Lung (tissue), 12 donors: Measurements from ENCODE around the gene FKBP4. TPM values are rescaled to one million over a fixed set of nuclear protein-coding genes. Genes with fewer than 3 reads are reported as not detected.

Source experiments
- ATAC-seq: fragments of 200-7000 bp; cut with Tn5 transposase; one replicate; pipeline ENCODE4 v1.9.1; 2020; ENCODE audit warnings: moderate number of reproducible peaks; ENCODE audit not compliant: insufficient read depth, low FRiP score
- DNase-seq, 3 donors: peaks; one replicate each; pipeline ENCODE4 v3.0.0-alpha.2; 2013 to 2017
- H3K27ac ChIP-seq, 2 donors: one replicate each; pipeline ENCODE4 v1.5.1; 2013; ENCODE audit warnings: mild to moderate bottlenecking in 2 of 2, moderate library complexity in 2 of 2, control low read depth in 1 of 2, inconsistent platforms in 1 of 2, low read depth in 1 of 2, low read length in 1 of 2
- H3K27me3 ChIP-seq, 3 donors: one replicate each; pipeline ENCODE4 v1.5.1; 2013; ENCODE audit warnings: low read length in 2 of 3; ENCODE audit not compliant: control insufficient read depth in 3 of 3, insufficient read depth in 3 of 3
- H3K36me3 ChIP-seq, 4 donors: one replicate each; pipeline ENCODE4 v1.5.1; 2013; ENCODE audit warnings: low read length in 4 of 4, mild to moderate bottlenecking in 1 of 4, moderate library complexity in 1 of 4; ENCODE audit not compliant: control insufficient read depth in 4 of 4, insufficient read depth in 4 of 4
- H3K4me1 ChIP-seq, 5 donors: one replicate each; pipeline ENCODE4 v1.5.1; 2013; ENCODE audit warnings: low read length in 5 of 5, mild to moderate bottlenecking in 2 of 5, moderate library complexity in 1 of 5; ENCODE audit not compliant: control insufficient read depth in 5 of 5, insufficient read depth in 5 of 5
- H3K4me3 ChIP-seq: one replicate; pipeline ENCODE4 v1.5.1; 2013; ENCODE audit warnings: mild to moderate bottlenecking, control low read depth, moderate library complexity
- H3K9ac ChIP-seq, 2 donors: one replicate each; pipeline ENCODE4 v1.5.1; 2013; ENCODE audit warnings: low read length in 2 of 2, control low read depth in 1 of 2; ENCODE audit not compliant: insufficient read depth in 1 of 2
- H3K9me3 ChIP-seq, 4 donors: one replicate each; pipeline ENCODE4 v1.5.1; 2013; ENCODE audit warnings: low read length in 3 of 4, mild to moderate bottlenecking in 1 of 4, moderate library complexity in 1 of 4; ENCODE audit not compliant: control insufficient read depth in 4 of 4, insufficient read depth in 3 of 4
- WGBS, 2 donors: extraction: QIAGEN DNeasy Blood & Tissue Kit; methylation state at CpG; one replicate each; pipeline ENCODE4 v1.1.7; 2013; 5-methylcytosine and 5-hydroxymethylcytosine counted together
- polyA plus RNA-seq, 2 donors: library from polyadenylated mRNA; stranded (reverse); fragments of 200-250 nt; gene quantifications; one replicate each; pipeline ENCODE4 v1.2.1, GENCODE V29; 2013
- total RNA-seq, 2 donors: library from RNA; depleted of rRNA in 1 of 2; stranded (reverse); fragments of >200 nt in 1 of 2; gene quantifications; one replicate each; pipeline ENCODE4 v1.2.1, GENCODE V29; 2014 to 2021
- TF ChIP-seq, protein P1 (sequence below): IDR thresholded peaks from 2 replicates; pipeline ENCODE4 v1.5.1; 2012; ENCODE audit warnings: mild to moderate bottlenecking; ENCODE audit errors: control extremely low read depth, extremely low read depth
- donor health status: control.
- donor health status: control.
- donor health status: Bipolar disorder and iron deficiency.
- donor health status: healthy.
- donor health status: DM: yes; HTN: yes; CAD: no.

FKBP4 gene
- total and polyA plus RNA-seq, 4 donors: 26.7 to 69.8 (median 43.6) TPM

DNA sequence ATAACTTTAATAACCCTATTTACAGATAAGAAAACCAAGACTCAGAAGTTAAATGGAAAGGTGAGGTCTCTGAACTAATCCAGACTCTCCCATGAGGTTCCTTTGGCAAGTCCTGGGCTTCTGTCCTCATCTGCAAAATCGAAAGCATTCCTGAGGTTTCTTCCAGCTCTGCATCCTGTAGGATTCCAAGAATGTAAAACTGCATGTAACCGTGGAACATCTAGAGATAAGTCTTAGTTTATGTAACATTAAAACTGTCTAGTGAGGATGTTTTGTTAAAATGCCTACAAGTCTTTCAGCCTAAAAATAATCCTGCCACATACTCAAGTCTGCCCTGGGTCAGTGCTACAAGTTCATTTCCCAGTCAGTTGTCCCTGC is 10.4 kb downstream of the FKBP4 start:
- Histone ChIP-seq H3K27ac (no peak overlapping the region), H3K36me3 (peaks cover 29 to 40% (median 31%) of the 10 kb centered on the region in 4 donors), H3K9me3 (no peaks in the 10 kb centered on the region), H3K9ac (no peak overlapping the region), H3K4me1 (peaks cover 0 to 7% (median 0%) of the 10 kb centered on the region in 5 donors), H3K4me3 (no peak overlapping the region), H3K27me3 (no peaks in the 10 kb centered on the region)
- TF ChIP-seq, protein P1, sequence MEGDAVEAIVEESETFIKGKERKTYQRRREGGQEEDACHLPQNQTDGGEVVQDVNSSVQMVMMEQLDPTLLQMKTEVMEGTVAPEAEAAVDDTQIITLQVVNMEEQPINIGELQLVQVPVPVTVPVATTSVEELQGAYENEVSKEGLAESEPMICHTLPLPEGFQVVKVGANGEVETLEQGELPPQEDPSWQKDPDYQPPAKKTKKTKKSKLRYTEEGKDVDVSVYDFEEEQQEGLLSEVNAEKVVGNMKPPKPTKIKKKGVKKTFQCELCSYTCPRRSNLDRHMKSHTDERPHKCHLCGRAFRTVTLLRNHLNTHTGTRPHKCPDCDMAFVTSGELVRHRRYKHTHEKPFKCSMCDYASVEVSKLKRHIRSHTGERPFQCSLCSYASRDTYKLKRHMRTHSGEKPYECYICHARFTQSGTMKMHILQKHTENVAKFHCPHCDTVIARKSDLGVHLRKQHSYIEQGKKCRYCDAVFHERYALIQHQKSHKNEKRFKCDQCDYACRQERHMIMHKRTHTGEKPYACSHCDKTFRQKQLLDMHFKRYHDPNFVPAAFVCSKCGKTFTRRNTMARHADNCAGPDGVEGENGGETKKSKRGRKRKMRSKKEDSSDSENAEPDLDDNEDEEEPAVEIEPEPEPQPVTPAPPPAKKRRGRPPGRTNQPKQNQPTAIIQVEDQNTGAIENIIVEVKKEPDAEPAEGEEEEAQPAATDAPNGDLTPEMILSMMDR: no peak
- DNase-seq (no peak), ATAC-seq (no peak)
- 61 to 77% methylated on average over 2 of the region's 2 CpGs for WGBS, 2 donors

DNA sequence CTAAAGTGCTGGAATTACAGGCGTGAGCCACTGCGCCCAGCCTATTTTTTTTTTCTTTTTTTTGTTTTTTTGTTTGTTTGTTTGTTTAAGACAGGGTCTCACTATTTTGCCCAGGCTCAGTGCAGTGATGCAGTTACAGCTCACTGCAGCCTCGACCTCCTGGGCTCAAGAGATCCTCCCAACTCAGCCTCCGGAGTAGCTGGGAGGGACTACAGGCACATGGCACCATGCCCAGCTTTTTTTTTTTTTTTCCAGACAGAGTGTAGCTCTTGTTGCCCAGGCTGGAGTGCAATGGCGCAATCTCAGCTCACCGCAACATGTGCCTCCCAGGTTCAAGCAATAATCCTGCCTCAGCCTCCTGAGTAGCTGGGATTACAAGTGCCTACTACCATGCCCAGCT is 11.9 kb downstream of the FKBP4 start:
- no peak for DNase-seq
- WGBS, 2 donors: 72 to 85% methylated on average over 6 of the region's 6 CpGs
- H3K4me3 ChIP-seq: no peak overlapping the region

DNA sequence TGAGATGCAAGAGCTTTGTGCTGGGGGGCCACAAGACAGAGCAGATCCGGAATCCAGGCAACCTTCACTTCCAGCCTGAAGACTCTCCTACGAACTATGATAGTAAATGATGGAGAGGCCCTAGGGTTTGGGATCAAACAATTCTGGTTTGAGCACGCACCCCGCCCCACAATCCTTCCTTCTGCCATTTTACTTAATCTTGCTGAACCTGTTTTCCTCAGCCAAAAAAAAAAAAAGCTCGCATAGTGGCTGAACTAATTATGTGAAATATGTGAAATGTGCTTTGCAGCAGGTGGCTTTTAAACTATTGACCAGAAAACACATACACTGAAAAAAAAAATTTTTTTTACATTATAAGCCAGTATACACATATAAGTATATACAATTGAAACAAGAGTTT is 17.0 kb downstream of the FKBP4 start:
- Histone ChIP-seq H3K36me3 (peaks cover 0 to 4% (median under 1%) of the 10 kb centered on the region in 4 donors), H3K27me3 (no peaks in the 10 kb centered on the region), H3K4me3 (no peak overlapping the region), H3K9me3 (no peaks in the 10 kb centered on the region), H3K9ac (no peak overlapping the region), H3K27ac (no peak overlapping the region), H3K4me1 (peaks cover 0 to 21% (median 0%) of the 10 kb centered on the region in 5 donors)
- WGBS, 2 donors: 69 to 79% methylated on average over 5 of the region's 5 CpGs
- TF ChIP-seq, protein P1: no peak
- ATAC-seq (no peak), DNase-seq (peak in 1 of 3 donors; percentile 55)

More for the DNA sequence above, 11.9 kb downstream of the FKBP4 start:
- no peak for ATAC-seq
- Histone ChIP-seq H3K36me3 (peaks cover 16 to 30% (median 19%) of the 10 kb centered on the region in 4 donors), H3K4me1 (peaks cover 0 to 9% (median 3%) of the 10 kb centered on the region in 5 donors), H3K9ac (no peak overlapping the region), H3K27ac (no peak overlapping the region), H3K9me3 (no peaks in the 10 kb centered on the region), H3K27me3 (no peaks in the 10 kb centered on the region)
- TF ChIP-seq, protein P1: no peak
